ENCODE results near the gene ASF1A. TPM values are rescaled to one million over a fixed set of nuclear protein-coding genes. Genes with fewer than 3 reads are reported as not detected.
A peak's percentile ranks its signal among the peaks of the same experiment; 100 is the strongest.

The ASF1A gene
- total and polyA plus RNA-seq, 10 of the 15 experiments (the other 5 are each of a cell fraction or from before 2014, with no cell fraction given), result 23.7 to 103 (median 31.5) TPM

DNA sequence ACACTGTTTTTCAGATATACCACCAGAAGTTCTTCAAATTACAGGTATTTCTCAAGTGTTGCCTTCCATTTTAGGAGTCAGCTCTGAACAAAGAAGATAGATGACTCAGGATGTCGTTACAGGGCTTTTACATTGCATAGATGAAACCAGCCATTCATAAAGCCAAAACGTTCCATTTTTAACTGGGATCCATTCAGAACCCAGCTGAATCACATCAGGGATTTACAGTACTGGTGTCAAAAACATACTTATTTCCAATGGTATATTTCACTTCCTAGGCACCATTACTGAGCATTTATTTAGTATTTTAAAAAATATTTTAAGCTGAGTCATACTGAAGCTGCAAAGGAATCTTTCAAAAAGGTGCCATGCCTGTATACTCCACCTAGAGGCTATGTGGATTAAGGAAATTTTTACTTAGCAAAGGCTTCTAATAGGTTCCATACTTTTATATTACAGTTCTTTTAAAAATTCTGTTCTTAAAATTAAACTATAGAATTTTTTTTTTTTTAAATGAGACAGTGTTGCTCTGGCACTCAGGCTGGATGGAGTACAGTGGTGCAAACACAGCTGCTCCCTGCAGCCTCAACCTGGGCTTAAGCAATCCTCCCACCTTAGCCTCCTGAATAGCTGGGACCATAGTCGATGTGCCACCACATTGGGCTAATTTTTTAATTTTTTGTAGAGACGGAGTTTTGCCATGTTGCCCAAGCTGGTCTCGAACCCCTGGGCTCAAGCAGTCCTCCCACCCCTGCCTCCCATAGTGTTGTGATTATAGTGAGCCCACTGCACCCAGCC, 2.6 kb downstream of the ASF1A start (continued):
- TF ChIP-seq SUPT20H (IDR thresholded peaks at IDR 0.05; ENCODE audit: borderline replicate concordance, control insufficient read depth, low read depth, low read length) (no peak), RAD21 (IDR thresholded peaks at IDR 0.05; ENCODE audit: insufficient read depth, low read depth, low read length) (peak; percentile 43; the same call in 1 of the 2 replicates)

DNA sequence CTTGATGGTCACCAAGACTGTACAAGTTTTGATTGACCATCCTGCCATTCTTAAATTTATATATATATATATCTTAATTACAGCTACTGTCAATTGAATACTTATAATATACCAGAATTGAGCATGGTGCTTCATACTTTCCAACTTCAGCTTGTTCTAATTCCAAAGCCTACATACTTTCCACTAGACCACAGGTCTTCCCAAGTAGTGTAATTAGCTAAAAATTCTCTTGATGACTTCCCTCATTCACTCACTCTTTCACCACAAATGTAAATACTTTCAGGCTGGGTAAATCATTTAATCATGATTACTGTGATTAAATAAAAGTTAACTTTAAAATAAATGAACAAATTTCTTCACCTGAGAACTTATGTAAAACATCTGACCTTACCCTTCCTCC, 3.4 kb downstream of the ASF1A start:
- H3K27me3 ChIP-seq (replicated peaks in 1 of 2; ENCODE audit: control insufficient read depth in 2 of 2, insufficient read depth in 2 of 2, low read length in 1 of 2), result no peaks in the 10 kb centered on the region
- no peaks in the 10 kb centered on the region for H4K20me1 ChIP-seq (ENCODE audit: control insufficient read depth, insufficient read depth)
- intact Hi-C loops (cut with micrococcal nuclease; ENCODE audit: unreplicated experiment), result loop anchor here (10.0 kb wide), 4 partner anchors 243 to 447 kb away; partner anchors contain the start of genes CEP85L and MAN1A1
- in situ Hi-C loops (cut with MboI), result no loop called here
- ChIA-PET POLR2A (interaction anchor here (0.6 to 2.1 kb wide), 5 partner anchors 10 to 386 kb away, joined by 3 to 11 read pairs (median 3); partner anchors contain the start of gene MCM9), CTCF (interaction anchor here (0.6 to 3.9 kb wide), 19 partner anchors 8 to 453 kb away, joined by 3 to 22 read pairs (median 7); partner anchors contain the start of gene MCM9), SMC1A (ENCODE audit: uncharacterized antibody, unreplicated experiment) (interaction anchor here (0.7 to 3.2 kb wide), 17 partner anchors 10 to 332 kb away, joined by 3 to 15 read pairs (median 5); partner anchors contain the start of gene MCM9), RAD21 (ENCODE audit: unreplicated experiment) (interaction anchor here (0.8 to 3.1 kb wide), 13 partner anchors 14 to 332 kb away, joined by 3 to 20 read pairs (median 4); no protein-coding TSS in a partner anchor)
- no TSS peak for BruUV-seq (replicated peaks)
- TF ChIP-seq BHLHE40 (IDR thresholded peaks at IDR 0.05; ENCODE audit: borderline replicate concordance in 1 of 2, low read depth in 2 of 2, low read length in 1 of 2) (no peak), NR2C1 (IDR thresholded peaks at IDR 0.05) (no peak), ZZZ3 (IDR thresholded peaks at IDR 0.05; ENCODE audit: control insufficient read depth, insufficient read length, low read depth) (no peak), TCF3 (IDR thresholded peaks at IDR 0.05; ENCODE audit: borderline replicate concordance, insufficient read depth, low read depth, low read length) (no peak), RELA (IDR thresholded peaks at IDR 0.05; ENCODE audit: borderline replicate concordance, partially characterized antibody) (no peak), JUNB (IDR thresholded peaks at IDR 0.05) (no peak)
- H3K4me3 ChIP-seq, result peak overlapping the region; percentile 48
- peak overlapping the region; percentile 92; the same call in 1 of the 2 replicates for H3K9ac ChIP-seq (ENCODE audit: control insufficient read depth, insufficient read depth, low read length)
- H3K4me2 ChIP-seq (ENCODE audit: control insufficient read depth, insufficient read depth), result peak overlapping the region; percentile 40
- H3K9me3 ChIP-seq (replicated peaks; ENCODE audit: control insufficient read depth, insufficient read depth, low read length), result no peaks in the 10 kb centered on the region
- peaks cover 4% of the 10 kb centered on the region; the same call in 1 of the 2 replicates for H3K4me1 ChIP-seq (ENCODE audit: control insufficient read depth, insufficient read depth, low read length)
- ATAC-seq (no peak), DNase-seq (ENCODE audit: low read depth, low spot score) (no peak), FAIRE-seq (no peak)
- peaks cover 0 to 8% of the 10 kb centered on the region in 2 experiments; a peak in 1 of 4 replicates for H3K36me3 ChIP-seq (ENCODE audit: control insufficient read depth in 2 of 2, insufficient read depth in 2 of 2, low read length in 1 of 2)
- peak overlapping the region; percentile 1; the same call in 1 of the 2 replicates for H3K27ac ChIP-seq (ENCODE audit: control insufficient read depth, insufficient read depth)
- peaks cover 81% of the 10 kb centered on the region for H3K79me2 ChIP-seq (ENCODE audit: control insufficient read depth, insufficient read depth, low read length)
- no peak overlapping the region for H2AFZ ChIP-seq (ENCODE audit: control insufficient read depth, low read depth, low read length)

All from GM12878 (cell line).